GM18870 (cell line): ENCODE data around the gene CDC16.
"Not testable (repeated sequence)": the region's sequence is repeated elsewhere in the genome, so short reads cannot be mapped to it uniquely, and the experiment has no call there.

Experiments used
- ATAC-seq: cut with Tn5 transposase; IDR thresholded peaks from one replicate; pipeline ENCODE4 v1.9.1; 2021; ENCODE audit warnings: moderate library complexity; ENCODE audit not compliant: unreplicated experiment

The CDC16 gene

GRCh38 chr13:114227528-114227927 lies 7.2 kb upstream of the CDC16 start:
- no peak for ATAC-seq

DNA sequence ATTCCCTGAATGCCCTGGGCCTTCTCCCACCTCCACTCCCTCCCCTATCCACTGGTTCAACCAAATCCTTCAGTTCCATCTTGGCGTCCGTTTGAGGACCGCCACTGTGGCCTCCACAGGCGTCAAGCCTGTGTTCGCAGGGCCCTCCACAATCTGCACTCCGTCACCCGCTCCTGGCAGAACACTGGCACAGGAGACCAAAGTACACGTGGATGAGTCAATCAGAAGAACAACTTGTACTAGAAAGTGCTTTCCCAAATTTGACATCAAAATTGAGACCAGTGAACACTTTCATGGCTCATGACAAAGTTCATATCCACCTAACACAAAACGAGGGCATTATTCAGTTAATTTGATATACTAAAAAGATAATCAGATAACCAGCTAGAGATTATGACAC lies 6.5 kb upstream of the CDC16 start:
- no peak for ATAC-seq

DNA sequence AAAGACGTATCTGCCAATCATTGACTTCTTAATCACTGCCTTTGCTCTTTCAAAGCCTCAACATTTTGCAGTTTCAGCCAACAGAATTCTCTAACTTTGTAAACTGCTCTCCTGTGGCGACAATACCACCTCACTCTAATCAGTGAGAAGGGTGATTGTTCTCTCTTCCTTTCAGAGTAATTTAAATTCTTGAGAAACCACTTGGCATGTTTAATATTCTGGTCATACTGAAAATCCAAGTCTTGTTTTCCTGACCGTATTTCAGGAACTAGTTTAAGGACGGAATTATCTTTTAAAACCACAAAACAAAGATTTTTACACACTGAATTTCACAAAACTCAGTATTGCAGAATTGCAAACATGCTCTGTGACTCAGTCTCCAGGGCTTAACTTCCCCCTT lies 5.2 kb upstream of the CDC16 start:
- ATAC-seq, result no peak

DNA sequence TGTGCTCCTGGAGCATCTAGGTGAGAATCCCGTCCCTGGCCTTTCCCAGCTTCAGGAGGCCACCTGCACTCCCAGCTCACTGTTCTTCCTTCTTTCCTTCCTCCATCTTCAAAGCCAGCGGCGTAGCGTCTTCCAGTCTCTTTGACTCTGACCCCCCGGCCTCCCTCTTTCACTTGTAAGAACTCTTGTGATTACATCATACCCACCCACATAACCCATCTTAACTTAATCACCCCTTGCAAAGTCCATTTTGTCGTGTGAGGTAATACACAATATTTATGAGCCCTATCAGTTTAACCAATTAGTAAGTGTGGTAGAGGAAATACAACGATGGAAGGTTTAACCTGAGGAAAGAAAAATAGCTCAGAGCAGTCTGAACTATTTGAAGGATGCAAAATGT lies 4.6 kb upstream of the CDC16 start:
- no peak for ATAC-seq

DNA sequence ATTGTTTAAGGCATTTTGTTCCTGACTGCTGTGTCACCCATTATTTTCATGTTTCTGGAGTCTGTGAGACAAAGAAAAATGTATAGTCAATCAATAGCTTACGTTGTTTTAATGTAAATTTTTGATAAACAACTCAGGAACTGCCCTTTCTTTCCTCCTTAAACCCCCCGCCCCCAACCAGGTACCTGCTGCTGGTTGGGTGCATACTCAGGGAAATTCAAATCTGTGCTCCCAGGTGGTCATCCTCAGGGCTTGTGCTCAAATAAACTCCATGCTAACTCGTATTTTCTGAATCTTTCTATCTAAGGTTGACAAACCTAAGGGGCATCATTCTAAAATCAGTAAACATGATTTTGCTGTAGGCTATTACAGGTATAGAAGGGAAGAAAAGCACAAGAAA lies 4.1 kb upstream of the CDC16 start:
- ATAC-seq, result no peak

DNA sequence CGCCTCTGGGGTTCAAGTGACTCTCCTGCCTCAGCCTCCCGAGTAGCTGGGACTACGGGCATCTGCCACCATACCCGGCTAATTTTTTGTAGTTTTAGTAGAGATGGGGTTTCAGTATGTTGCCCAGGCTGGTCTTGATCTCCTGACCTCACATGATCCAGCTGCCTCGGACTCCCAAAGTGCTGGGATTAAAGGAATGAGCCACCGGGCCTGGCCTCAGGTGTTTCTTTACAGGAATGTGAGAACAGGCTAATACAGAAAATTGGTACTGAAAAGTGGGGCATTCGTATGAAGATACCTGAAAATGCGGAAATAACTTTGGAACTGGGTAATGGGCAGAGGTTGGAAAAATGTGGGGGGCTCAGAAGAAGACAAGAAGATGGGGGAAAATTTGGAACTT lies 2.8 kb upstream of the CDC16 start:
- no peak for ATAC-seq

GRCh38 chr13:114234266-114234644 lies 442 bp upstream of the CDC16 start:
- no peak for ATAC-seq

DNA sequence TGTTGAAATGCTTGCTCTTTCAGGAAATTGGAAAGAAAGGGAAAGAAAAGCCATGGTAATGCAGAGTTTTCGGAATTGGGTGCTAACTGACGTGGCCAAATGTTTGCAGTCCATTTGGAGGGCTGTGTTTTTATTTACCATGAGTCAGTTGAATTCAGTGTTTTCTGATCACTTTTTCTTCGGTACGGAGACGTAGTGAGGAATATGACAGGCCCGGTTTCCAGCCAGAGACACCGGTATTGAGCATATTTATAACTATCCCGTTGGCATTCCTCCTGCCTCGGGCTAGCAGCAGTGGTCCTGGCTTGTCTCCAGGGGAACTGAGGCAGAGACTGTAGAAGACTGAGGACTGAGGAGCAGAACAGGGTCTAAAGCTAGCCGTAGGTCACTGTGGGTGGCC lies 1.0 kb downstream of the CDC16 start:
- no peak for ATAC-seq

DNA sequence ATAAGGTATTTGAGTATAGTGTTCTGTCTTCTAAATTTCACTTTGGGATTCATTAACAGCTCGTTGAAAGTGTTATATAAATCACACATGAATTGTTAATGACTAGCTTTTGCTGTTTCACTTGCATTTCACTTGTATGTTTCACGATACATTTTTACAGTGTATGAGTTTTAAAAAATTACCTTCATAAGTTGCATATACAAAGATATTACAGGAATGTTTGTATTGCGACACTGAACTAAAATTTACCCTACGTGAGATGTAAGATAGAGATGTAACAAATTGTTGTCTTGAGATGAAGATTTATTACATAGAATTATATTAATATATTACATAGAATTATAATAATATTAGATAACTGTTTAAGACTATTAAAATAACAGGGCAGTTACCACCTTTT lies 1.5 kb downstream of the CDC16 start:
- ATAC-seq, result no peak

DNA sequence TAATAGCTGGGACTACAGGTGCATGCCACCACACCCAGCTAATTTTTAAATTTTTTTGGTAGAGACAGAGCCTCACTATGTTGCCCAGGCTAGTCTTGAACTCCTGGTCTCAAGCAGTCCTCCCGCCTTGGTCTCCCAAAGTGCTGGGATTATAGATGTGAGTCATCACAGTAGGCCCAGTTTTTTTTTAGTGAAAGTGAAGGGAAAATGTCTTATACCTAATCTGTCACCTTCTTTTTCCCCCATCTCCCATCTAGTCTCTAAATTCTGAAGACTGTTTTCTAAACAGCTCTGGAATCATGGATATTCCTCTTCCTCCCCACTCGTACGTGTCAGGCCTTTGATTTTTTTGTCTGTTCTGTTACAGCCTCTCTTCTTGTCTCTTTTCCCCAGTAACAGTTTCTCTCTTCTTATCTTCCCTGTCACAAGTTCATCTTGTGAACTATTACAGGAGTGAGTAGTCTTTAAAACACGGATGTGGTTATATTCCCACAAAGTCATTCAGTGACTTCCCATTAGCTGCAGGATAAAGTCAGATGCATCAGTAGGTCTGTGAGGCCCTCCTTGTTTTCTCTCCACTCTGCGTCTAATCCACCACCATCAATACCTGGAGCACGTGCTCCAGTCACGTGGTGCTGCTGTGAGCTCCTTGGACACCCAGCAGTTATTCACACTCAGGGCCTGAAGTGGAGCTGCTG lies 2.9 kb downstream of the CDC16 start:
- no peak for ATAC-seq

DNA sequence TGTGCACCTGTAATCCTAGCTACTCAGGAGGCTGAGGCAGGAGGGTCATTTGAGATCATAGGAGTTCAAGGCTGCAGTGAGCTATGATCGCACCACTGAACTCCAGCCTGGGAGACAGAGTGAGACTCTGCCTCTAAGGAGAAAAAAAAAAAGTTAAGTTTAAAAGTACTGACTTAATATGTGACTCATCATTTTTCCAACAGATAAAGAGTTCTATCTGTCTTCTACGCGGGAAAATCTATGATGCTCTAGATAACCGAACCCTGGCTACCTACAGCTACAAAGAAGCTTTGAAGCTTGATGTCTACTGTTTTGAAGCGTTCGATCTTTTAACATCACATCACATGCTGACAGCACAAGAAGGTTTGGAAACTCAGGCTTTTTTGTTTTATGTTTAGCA lies 7.2 kb downstream of the CDC16 start:
- ATAC-seq, result no peak

- ATAC-seq, result no peak
Observed at GRCh38 chr13:114243971-114244370, 9.3 kb downstream of the CDC16 start.

GRCh38 chr13:114244637-114245036 lies 9.9 kb downstream of the CDC16 start:
- no peak for ATAC-seq

GRCh38 chr13:114248011-114248410 lies 13.3 kb downstream of the CDC16 start:
- no peak for ATAC-seq

GRCh38 chr13:114249077-114249476 lies 14.4 kb downstream of the CDC16 start:
- no peak for ATAC-seq

- ATAC-seq, result not testable (repeated sequence)
Observed at GRCh38 chr13:114251639-114252440, 17.1 kb downstream of the CDC16 start.

GRCh38 chr13:114256547-114256946 lies 21.9 kb downstream of the CDC16 start:
- no peak for ATAC-seq

- ATAC-seq, result no peak
Observed at GRCh38 chr13:114257014-114257413, 22.3 kb downstream of the CDC16 start.

DNA sequence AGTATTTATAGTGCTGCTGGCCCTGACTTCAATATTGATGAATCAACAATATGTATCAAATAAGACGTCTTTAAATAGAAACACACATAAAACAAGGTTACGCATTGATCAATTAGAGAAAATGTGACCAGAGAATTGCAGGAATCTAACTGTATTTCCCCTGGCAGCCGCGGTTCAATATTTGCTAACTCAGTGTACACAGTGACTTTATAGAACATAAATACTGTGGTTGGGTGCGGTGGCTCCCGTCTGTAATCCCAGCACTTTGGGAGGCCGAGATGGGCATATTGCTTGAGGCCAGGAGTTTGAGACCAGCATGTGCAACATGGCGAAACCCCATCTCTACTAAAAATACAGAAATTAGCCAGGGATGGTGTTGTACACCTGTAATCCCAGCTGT lies 23.9 kb downstream of the CDC16 start:
- no peak for ATAC-seq

GRCh38 chr13:114259374-114259773 lies 24.7 kb downstream of the CDC16 start:
- no peak for ATAC-seq

GRCh38 chr13:114259974-114260373 lies 25.3 kb downstream of the CDC16 start:
- no peak for ATAC-seq

DNA sequence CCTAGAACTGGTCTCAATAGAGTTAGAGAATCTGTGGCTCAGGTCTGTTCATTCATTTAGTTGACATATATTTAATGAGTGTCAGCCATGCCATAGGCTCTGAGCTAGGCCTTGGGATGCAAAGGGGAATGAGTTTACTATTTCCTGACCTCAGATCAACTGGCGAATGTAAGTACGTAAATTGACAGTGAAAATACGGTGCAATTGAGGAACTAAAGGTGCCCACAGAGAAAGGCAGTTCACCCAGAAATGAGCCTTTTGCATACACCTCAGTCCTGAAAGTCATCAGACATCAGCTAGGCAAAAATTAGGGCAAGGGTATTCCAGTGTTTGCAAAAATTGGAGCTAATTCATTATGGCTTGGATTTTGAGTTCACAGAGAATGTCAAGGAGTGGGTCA lies 26.1 kb downstream of the CDC16 start:
- ATAC-seq, result no peak
